Erythroblast (primary cell): ENCODE results near the gene PKP4.

Experiments
- DNase-seq, 2 experiments: peaks; one replicate each; lab custom pipeline; 2025; lab: John Stamatoyannopoulos, UW
- GATA1 ChIP-seq: IDR thresholded peaks from 2 replicates; pipeline ENCODE4 v1.6.1; 2011; ENCODE audit warnings: low read depth, mild to moderate bottlenecking, control low read depth, low read length, moderate library complexity
- POLR2A ChIP-seq: IDR thresholded peaks from 2 replicates; pipeline ENCODE4 v1.6.1; 2011; ENCODE audit warnings: mild to moderate bottlenecking, low read length

The PKP4 gene

GRCh38 chr2:158482594-158482993 lies 25.8 kb downstream of the PKP4 start:
- TF ChIP-seq POLR2A (no peak), GATA1 (no peak)
- no peak for DNase-seq

GRCh38 chr2:158484892-158485556 lies 28.3 kb downstream of the PKP4 start:
- TF ChIP-seq POLR2A (no peak), GATA1 (no peak)
- DNase-seq: no peak

- TF ChIP-seq POLR2A (no peak), GATA1 (no peak)
- DNase-seq: no peak
Measured at GRCh38 chr2:158486150-158486969, 29.6 kb downstream of the PKP4 start.

- DNase-seq: no peak
- TF ChIP-seq GATA1 (no peak), POLR2A (no peak)
Measured at GRCh38 chr2:158486970-158487325, 30.2 kb downstream of the PKP4 start.

GRCh38 chr2:158487419-158487818 lies 30.7 kb downstream of the PKP4 start:
- TF ChIP-seq GATA1: no peak
- TF ChIP-seq POLR2A: no peak
- DNase-seq: no peak

- TF ChIP-seq POLR2A (no peak), GATA1 (no peak)
- DNase-seq: no peak
Measured at GRCh38 chr2:158488442-158489216, 31.9 kb downstream of the PKP4 start.

- no peak for TF ChIP-seq POLR2A
- TF ChIP-seq GATA1: no peak
- no peak for DNase-seq
Measured at GRCh38 chr2:158489366-158490112, 32.8 kb downstream of the PKP4 start.

GRCh38 chr2:158491072-158491471 lies 34.3 kb downstream of the PKP4 start:
- DNase-seq: no peak
- TF ChIP-seq GATA1 (no peak), POLR2A (no peak)

GRCh38 chr2:158493458-158493857 lies 36.7 kb downstream of the PKP4 start:
- no peak for TF ChIP-seq POLR2A
- TF ChIP-seq GATA1: no peak
- DNase-seq: no peak

GRCh38 chr2:158495175-158495574 lies 38.4 kb downstream of the PKP4 start:
- TF ChIP-seq GATA1 (no peak), POLR2A (no peak)
- no peak for DNase-seq

GRCh38 chr2:158496986-158497385 lies 40.2 kb downstream of the PKP4 start:
- TF ChIP-seq GATA1 (no peak), POLR2A (no peak)
- no peak for DNase-seq

GRCh38 chr2:158497486-158497885 lies 40.7 kb downstream of the PKP4 start:
- TF ChIP-seq GATA1 (no peak), POLR2A (no peak)
- DNase-seq: peak; percentile 11 to 17

GRCh38 chr2:158498043-158498748 lies 41.4 kb downstream of the PKP4 start:
- DNase-seq: no peak
- TF ChIP-seq GATA1: no peak
- TF ChIP-seq POLR2A: no peak
